ENCODE measurements around the gene ZNF185.

ZNF185 gene

GRCh38 chrX:152932598-152933175 is 34.8 kb downstream of the ZNF185 start:
- no peak for TF ChIP-seq CTCF (IDR thresholded peaks at IDR 0.05)

- TF ChIP-seq CTCF (IDR thresholded peaks at IDR 0.05), result no peak
Observed at GRCh38 chrX:152936306-152936705, 38.4 kb downstream of the ZNF185 start.

GRCh38 chrX:152937236-152937635 is 39.4 kb downstream of the ZNF185 start:
- no peak for TF ChIP-seq CTCF (IDR thresholded peaks at IDR 0.05)

- peak; percentile 63 for TF ChIP-seq CTCF (IDR thresholded peaks at IDR 0.05)
Observed at GRCh38 chrX:152941328-152942076, 43.6 kb downstream of the ZNF185 start.

GRCh38 chrX:152942077-152942442 is 44.2 kb downstream of the ZNF185 start:
- TF ChIP-seq CTCF (IDR thresholded peaks at IDR 0.05), result no peak

- TF ChIP-seq CTCF (IDR thresholded peaks at IDR 0.05), result no peak
Observed at GRCh38 chrX:152943826-152944225, 46.0 kb downstream of the ZNF185 start.

GRCh38 chrX:152945021-152945979 is 47.4 kb downstream of the ZNF185 start:
- no peak for TF ChIP-seq CTCF (IDR thresholded peaks at IDR 0.05)

Measured in LNCAP (cell line).